ENCODE data around the gene ROMO1.
A peak's percentile ranks its signal among the peaks of the same experiment; 100 is the strongest.
"Not testable (repeated sequence)": the region's sequence is repeated elsewhere in the genome, so short reads cannot be mapped to it uniquely, and the experiment has no call there.

Gene ROMO1

DNA sequence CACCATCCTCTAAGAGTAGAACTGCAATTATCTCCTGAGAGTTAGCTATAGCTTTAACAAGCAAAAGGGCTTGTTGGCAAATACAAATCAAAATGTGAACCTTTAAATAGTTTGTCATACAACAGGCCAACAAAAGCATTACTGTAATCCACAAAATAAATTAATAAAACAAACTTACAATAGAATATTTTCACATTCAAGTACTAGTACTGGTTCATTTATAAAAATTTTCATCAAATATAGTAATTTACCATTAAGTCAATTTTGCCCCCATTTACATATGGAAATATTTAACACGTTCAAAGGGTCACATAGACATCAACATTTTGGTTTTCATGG lies 33.4 kb downstream of the ROMO1 start:
- DNase-seq, result no peak

DNA sequence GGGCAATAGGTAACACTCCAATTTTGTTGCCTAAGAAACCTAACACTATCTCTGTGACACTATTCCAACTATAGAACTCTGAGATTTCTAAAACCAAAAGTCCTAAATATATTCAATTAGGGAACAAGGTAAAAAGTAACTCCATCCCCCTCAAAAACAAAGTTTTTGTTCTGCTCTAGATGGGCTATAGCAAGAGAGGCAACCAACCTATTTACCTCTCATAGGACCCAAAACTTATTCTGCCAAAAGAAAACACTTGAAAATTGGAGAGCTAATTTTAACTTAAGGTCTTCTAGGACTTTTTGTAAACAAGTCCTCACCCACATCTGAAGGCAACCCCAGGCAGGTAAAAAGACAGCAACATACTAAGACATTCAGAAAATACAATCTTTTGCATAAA lies 35.2 kb downstream of the ROMO1 start:
- DNase-seq, result no peak

DNA sequence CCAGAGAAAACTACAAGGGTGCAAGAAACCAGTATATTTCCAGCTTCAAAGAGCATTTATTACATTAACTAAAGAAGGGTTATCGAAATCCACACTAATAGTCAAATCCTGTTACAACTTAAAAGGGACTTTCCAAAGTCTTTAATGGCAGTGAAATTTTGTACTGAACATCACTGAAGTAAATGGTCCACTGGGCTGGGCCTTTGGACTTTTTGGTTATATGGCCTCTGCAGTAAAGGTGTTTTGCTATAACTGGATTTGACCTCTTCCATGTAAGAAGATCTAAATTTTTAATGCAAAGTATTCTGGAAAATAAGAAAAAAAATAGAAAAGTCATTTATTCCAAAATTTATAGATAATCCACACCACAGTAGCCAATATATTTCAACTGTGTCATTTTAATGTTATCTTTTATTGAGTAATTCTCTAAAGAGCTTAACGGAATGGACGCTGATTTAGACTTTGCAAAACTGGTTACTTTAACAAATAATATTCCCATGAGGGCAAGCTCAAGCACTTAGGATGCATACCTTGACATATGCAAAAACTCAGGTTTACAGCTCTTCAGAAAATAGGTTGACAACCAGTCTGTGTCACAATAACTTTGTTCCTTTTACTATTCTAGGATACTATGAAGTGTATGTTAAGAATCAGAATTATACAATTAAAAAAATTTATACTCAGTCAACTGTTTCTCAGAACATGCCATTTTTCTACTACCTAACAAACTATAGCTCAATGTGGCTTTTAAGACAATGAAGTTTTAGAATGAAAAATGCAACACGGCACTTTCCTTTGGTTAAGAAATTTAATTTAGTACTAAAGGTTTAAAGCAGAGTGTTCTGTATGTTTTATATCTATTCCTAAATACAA lies 35.8 kb downstream of the ROMO1 start:
- DNase-seq, result no peak

DNA sequence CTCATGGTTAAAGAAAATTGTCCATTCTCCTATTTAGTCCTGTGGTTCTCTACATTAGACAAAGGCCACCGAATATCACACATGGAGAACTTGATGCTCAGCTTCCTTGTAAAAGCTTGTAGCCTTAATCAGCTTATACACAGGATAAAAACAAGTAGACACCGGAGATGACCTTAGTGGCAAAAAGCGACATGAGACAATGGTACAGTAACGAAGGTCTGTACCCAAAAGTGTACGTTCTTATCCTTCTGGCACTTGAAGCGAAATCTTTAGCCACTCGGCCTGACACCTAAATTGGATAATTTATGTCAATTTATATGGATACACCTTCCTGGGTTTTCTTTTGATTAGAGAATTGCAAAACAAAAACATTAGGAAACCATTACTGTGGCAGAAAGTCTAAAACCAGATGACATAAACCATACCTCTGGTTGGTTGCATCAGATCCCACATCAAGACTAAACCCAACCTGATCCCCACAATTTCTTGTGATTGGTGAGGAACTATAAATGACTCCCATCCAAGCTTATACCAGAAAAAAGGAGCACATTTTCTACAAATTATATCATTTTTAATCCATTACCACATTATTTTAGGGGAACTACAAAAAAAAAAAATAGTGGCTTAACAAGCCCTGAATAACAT lies 36.7 kb downstream of the ROMO1 start:
- DNase-seq, result no peak

DNA sequence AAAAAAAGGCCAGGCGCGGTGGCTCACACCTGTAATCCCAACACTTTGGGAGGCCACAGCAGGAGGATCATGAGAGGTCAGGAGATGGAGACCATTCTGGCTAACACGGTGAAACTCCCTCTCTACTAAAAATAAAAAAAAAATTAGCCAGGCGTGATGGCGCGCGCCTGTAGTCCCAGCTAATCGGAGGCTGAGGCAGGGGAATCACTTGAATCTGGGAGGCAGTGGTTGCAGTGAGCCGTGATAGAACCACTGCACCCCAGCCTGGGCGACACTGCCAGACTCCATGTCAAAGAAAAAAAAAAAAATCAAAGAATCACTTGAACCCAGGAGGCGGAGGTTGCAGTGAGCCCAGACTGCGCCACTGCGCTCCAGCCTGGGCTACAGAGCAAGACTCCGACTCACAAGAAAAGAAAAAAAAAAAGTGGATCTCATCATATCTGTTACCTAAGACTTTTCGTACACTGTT lies 38.7 kb downstream of the ROMO1 start:
- DNase-seq, result no peak

DNA sequence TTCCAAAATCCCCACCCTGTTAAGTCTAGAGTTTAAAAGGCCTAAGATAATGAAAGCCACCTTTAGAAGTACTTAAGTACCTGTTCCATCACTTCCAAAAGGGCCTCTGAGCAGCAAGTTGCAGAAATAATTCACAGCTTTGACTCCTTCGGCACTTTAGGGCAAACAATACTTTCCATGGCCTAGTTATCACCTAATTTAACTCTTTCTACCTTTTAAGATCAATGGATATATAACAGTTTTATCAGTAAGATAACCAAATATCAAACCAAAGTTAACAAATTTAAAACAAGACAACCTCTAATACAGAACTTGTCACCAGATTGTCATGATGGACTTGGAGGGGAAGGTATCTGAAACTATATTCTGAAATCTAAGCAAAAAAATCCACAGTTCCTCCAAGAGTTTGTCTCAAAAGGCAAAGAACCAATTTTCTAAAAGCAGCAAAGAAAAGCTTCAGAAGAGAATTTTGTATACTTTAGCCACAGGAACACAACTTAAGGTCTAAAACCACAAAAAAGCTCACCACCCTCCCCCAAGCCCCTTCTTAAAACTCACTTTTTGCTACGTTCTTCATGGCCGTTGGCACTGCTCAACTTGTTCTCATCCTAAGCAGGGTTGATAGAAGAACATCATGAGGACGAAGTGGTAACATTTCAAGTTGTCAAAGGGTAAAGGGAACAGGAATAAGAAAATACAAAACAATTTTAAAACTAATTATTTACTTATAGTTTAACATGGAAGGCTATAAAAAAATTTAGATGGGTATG lies 39.4 kb downstream of the ROMO1 start:
- DNase-seq, result no peak

DNA sequence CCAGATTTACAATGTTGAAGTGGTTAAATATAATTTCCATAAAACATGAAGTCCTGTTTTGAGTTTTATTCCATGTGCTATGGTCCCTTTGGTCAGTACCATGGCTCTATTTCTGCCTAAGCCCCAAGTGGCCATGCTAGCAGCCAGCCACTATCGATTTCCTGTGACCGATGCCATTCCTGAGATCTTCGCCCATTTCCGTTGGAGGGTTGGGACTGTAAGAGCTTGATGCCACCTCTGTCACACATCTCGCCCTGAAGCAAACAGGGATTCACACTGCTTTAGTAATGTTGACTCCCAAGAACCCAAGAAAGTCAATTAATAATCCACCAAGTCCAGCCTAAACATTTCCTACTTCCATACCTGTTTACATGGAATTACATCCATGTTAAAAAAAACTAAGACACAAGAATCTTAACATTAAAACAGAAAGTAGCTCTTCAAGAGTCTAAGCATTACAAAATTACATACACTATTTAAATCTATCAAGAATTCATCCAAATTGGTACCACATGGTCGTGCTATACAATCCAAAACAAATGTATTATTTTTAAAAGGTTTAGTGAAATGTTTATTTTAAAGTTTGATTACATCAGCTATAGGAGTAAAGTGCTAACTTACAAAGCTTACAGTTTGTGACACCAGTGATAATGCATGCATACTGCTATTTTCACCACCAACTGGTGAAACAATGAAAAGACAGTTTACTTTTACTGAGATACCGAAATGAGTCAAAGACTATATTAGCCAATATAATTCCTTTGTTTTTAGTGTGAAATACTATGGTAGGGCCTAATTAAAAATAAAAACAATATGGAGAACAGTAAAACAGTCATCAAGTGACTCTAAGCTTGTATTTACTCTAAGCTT lies 40.3 kb downstream of the ROMO1 start:
- DNase-seq, result no peak

DNA sequence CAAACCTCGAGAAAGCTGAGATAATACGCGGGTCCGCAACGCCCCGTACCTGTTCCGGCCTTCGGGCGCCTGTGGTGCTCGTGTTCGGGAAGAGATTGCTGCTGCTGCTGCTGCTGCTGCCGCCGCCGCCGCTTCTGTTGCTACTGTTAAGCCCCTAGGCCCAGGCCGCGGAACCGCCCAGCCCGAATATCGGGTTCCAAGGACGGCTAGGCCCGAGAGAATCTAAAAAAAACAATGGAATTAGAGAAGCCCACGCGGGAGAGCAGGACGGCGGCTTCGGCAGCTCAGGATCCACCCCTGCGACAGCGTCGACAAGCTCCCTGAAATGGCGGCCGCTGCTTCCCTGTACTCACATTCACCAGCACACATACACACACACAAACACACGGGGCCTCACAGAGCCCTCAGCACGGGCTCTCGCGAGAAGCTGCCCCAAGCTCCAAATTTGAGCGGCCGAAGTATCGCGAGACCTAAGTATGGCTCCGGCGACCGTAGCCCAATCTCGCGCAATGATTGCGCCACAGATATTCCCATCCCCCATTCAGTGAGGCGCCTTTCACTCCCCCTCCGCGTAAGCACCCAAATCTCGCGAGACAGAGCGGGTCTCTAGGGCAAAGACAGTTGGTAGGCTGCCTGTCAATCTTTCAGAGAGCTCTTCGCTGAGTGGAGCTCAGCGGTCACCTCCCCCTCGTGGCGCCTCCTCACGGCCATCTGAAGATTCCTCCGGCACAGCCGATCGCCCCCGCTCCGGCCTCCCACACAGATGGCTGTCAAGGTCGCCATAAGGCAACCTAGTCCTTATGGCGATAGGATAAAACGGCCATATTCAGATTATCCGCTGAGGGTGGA lies 42.9 kb downstream of the ROMO1 start, which contains the start of gene RBM39:
RBM39 (minus strand) TSS at position 369 of the 849 bp plus-strand sequence. CDS start 1,386 bp downstream, outside the sequence.
- peak; percentile 98 for DNase-seq

DNA sequence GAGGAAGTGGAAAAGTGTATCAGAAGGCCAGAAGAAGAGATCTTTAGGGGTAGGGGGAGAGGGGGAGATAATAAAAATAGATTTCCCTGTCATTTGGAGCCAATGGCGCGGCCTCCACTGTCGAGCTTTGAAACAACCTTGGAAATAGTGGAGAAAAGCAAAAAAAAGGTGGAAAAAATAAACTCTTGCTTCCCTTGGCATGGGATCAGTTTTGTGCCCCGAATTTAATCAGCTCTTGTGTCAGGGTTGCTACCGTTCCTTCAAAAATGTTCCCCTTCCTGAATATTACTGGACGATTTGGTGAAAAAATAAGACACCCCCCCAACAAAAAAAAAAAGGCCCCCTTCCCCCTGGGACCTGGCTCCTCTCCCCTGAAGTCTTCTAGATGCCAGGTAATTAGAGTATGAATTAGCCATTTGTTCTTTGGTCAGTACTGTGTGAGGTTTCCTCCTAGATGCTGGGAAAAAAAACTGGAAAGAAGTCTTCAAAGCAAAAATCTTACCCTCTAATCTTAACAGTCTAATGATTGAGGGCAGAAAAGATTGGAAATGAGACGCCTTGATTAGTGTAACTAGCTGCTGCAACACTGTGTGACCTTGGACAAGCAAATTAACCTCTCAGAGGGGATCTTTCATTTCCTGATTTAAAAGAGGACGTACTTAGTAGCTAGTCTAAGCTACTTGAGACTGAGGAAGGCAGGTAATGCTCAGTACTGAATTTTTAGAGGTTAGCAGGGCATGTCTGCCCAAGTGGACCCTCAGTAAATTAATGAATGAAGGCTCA lies 43.7 kb downstream of the ROMO1 start:
- DNase-seq, result peak in 1 of 2 experiments; percentile 4

DNA sequence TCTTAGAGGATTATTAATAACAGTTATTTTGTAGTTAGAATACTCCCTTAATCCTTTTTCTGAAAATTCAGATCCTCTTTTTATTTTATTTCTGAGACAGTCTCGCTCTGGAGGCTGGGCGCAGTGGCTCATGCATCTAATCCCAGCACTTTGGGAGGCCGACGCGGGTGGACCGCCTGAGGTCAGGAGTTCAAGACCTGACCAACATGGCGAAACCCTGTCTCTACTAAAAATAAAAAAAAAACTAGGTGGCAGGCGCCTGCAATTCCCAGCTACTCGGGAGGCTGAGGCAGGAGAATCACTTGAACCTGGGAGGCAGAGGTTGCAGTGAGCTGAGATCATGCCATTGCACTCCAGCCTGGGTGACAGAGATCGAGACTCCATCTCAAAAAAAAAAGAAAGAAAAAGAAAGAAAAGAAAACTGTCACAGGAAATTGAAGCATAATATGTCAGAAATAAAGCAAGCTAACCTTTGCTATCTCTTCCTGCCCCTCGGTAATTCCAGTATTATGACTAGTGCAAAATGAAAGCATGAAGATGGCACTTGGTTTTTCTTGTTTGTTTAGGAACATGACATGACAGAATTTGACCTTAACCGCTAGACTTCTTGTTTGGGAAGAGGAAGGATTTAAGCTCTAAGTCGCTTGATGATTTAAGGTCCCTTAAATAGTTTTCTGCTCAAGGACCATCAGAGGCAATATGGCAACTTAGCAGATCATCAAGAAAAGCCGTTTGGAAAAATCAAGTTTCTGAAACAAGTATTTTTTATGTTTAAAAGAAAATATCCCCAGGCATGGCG lies 44.7 kb downstream of the ROMO1 start:
- no peak for DNase-seq

DNA sequence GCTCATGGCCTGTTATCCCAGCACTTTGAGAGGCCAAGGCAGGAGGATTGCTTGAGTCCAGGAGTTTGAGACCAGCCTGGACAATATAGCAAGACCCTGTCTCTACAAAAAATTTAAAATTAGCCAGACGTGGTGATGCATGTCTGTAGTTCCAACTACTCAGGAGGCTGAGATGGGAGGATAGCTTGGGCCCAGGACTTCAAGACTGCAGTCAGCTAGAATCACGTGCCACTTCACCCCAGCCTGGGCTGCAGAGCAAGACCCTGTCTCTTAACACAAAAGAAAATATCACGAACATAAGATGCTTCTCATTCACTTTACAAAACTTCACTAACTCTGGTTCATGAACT lies 45.3 kb downstream of the ROMO1 start:
- not testable (repeated sequence) for DNase-seq

Measured in NCI-H187 (cell line).